Measurements from ENCODE around the gene RUVBL1. TPM values are rescaled to one million over a fixed set of nuclear protein-coding genes. Genes with fewer than 3 reads are reported as not detected.

The RUVBL1 gene
- total and polyA plus RNA-seq, 7 donors = 12.0 to 40.6 (median 17.1) TPM

DNA sequence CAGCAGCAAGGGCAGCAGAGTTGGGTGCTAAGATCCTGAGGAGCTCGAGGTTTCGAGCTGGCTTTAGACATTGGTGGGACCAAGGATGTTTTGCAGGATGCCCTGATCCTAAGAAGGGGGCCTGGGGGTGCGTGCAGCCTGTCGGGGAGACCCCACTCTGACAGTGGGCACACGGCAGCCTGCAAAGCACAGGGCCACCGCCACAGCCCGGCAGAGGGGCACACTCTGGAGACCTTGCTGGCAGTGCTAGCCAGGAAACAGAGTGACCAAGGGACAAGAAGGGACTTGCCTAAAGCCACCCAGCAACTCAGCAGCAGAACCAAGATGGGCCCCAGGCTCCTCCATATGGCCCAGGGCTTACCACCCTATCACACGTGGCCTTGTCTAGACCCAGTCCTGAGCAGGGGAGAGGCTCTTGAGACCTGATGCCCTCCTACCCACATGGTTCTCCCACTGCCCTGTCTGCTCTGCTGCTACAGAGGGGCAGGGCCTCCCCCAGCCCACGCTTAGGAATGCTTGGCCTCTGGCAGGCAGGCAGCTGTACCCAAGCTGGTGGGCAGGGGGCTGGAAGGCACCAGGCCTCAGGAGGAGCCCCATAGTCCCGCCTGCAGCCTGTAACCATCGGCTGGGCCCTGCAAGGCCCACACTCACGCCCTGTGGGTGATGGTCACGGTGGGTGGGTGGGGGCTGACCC is 52.6 kb downstream of the RUVBL1 start:
- WGBS, 2 donors = 92 to 95% methylated on average over 13 of the region's 13 CpGs
- Histone ChIP-seq H3K27ac (no peak overlapping the region), H3K36me3 (peaks cover 43 to 70% (median 61%) of the 10 kb centered on the region in 4 donors), H3K9me3 (no peaks in the 10 kb centered on the region), H3K4me3 (no peak overlapping the region), H3K27me3 (no peaks in the 10 kb centered on the region), H3K4me1 (peaks cover 0 to 13% (median 10%) of the 10 kb centered on the region in 4 donors)
- intact Hi-C loops (cut with DNase I) = no loop called here
- TF ChIP-seq EP300 (IDR thresholded peaks at IDR 0.05) (no peak), POLR2AphosphoS5 (IDR thresholded peaks at IDR 0.05) (no peak), POLR2A (IDR thresholded peaks at IDR 0.05) (no peak)
- TF ChIP-seq, protein P1, sequence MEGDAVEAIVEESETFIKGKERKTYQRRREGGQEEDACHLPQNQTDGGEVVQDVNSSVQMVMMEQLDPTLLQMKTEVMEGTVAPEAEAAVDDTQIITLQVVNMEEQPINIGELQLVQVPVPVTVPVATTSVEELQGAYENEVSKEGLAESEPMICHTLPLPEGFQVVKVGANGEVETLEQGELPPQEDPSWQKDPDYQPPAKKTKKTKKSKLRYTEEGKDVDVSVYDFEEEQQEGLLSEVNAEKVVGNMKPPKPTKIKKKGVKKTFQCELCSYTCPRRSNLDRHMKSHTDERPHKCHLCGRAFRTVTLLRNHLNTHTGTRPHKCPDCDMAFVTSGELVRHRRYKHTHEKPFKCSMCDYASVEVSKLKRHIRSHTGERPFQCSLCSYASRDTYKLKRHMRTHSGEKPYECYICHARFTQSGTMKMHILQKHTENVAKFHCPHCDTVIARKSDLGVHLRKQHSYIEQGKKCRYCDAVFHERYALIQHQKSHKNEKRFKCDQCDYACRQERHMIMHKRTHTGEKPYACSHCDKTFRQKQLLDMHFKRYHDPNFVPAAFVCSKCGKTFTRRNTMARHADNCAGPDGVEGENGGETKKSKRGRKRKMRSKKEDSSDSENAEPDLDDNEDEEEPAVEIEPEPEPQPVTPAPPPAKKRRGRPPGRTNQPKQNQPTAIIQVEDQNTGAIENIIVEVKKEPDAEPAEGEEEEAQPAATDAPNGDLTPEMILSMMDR (IDR thresholded peaks at IDR 0.05) = no peak
- no peak for DNase-seq

GRCh38 chr3:128069271-128069670 is 54.3 kb downstream of the RUVBL1 start:
- no peaks in the 10 kb centered on the region for H3K9me3 ChIP-seq
- WGBS, 2 donors = 93 to 96% methylated on average over 15 of the region's 15 CpGs
- no peaks in the 10 kb centered on the region for H3K27me3 ChIP-seq
- H3K27ac ChIP-seq = no peak overlapping the region
- peaks cover 59 to 88% (median 78%) of the 10 kb centered on the region in 4 donors for H3K36me3 ChIP-seq
- H3K4me1 ChIP-seq = no peaks in the 10 kb centered on the region
- H3K4me3 ChIP-seq = no peak overlapping the region
- TF ChIP-seq EP300 (IDR thresholded peaks at IDR 0.05) (no peak), POLR2AphosphoS5 (IDR thresholded peaks at IDR 0.05) (no peak), POLR2A (IDR thresholded peaks at IDR 0.05) (no peak)
- TF ChIP-seq, protein P1 (IDR thresholded peaks at IDR 0.05) = no peak
- intact Hi-C loops (cut with DNase I) = no loop called here
- DNase-seq = no peak

GRCh38 chr3:128068156-128068620 is 55.4 kb downstream of the RUVBL1 start:
- Histone ChIP-seq H3K4me1 (no peaks in the 10 kb centered on the region), H3K27ac (no peak overlapping the region), H3K9me3 (no peaks in the 10 kb centered on the region), H3K36me3 (peaks cover 64 to 99% (median 87%) of the 10 kb centered on the region in 4 donors), H3K27me3 (no peaks in the 10 kb centered on the region), H3K4me3 (no peak overlapping the region)
- intact Hi-C loops (cut with DNase I) = no loop called here
- TF ChIP-seq, protein P1 (IDR thresholded peaks at IDR 0.05) = peak in 3 of 4 experiments; percentile 26 to 58 (median 36)
- TF ChIP-seq EP300 (IDR thresholded peaks at IDR 0.05) = no peak
- WGBS, 2 donors = 84 to 87% methylated on average over 8 of the region's 8 CpGs
- no peak for DNase-seq

DNA sequence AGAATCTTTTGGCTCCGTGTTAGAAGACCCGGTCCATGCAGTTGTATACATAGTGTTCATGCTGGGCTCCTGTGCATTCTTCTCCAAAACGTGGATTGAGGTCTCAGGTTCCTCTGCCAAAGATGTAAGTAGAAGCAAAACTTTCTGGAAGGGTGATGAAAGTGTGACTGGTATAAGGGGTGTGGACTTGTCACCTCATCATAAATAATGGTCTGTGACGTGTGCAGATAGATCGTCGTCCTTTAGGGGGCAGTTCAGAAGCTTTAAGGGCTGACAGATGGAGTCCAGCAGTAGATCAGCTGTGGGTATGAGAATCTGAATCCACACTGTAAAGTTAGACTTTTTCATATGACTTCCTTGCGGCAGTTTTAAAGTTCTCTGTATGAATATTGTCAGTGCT is 56.1 kb downstream of the RUVBL1 start:
- no peak for DNase-seq
- H3K4me3 ChIP-seq = no peak overlapping the region
- 71 to 77% methylated on average over 7 of the region's 7 CpGs for WGBS, 2 donors
- TF ChIP-seq POLR2A (IDR thresholded peaks at IDR 0.05) (no peak), EP300 (IDR thresholded peaks at IDR 0.05) (no peak), POLR2AphosphoS5 (IDR thresholded peaks at IDR 0.05) (no peak)
- TF ChIP-seq, protein P1 (IDR thresholded peaks at IDR 0.05) = no peak
- H3K9me3 ChIP-seq = no peaks in the 10 kb centered on the region
- H3K27me3 ChIP-seq = no peaks in the 10 kb centered on the region
- intact Hi-C loops (cut with DNase I) = no loop called here
- H3K36me3 ChIP-seq = peaks cover 64 to 100% (median 90%) of the 10 kb centered on the region in 4 donors
- H3K27ac ChIP-seq = no peak overlapping the region
- H3K4me1 ChIP-seq = no peaks in the 10 kb centered on the region

All from sigmoid colon (tissue), 7 donors.